Measurements from ENCODE around the gene APP. TPM values are rescaled to one million over a fixed set of nuclear protein-coding genes. Genes with fewer than 3 reads are reported as not detected.

The APP gene
- total and polyA plus RNA-seq, 12 donors = 106 to 434 (median 389) TPM

DNA sequence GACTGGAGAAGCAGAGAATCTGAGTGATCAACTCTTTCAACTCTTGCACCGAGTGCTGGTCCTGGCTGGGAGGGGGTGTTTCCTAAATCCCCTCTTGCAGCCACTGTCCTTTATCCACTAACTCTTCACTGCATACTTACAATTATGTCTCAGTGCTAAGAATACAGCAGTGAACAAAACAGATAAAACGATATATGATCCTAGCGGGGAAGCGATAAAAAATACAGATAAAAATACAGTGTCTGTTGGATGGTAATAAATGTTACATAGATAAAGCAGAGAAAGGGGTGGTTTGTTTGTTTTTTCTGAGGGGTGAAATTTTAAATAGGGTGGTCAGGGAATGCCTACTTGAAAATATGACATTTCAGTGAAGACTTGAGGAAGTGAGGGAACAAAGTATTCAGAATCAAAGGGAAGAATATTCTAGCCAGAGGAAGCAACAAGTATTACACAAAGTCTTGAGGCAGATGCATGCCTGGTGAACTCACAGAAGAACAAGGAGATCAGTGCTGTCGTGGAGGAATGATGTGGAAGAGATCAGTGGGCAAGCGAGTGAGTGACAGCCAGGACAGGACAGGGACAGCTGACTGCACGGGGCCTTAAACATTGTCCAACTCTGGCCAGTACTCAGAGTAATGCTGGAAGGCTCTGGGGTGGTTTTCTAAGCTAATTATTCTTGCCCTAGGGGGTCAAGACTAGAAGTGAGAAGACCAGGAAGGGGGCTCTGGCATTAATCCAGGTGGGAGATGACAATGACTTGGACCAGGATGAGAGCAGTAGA is 110.0 kb downstream of the APP start:
- Histone ChIP-seq H3K9me3 (no peaks in the 10 kb centered on the region), H3K27me3 (no peaks in the 10 kb centered on the region), H3K4me1 (peaks cover 3 to 51% (median 23%) of the 10 kb centered on the region in 9 donors), H3K36me3 (no peaks in the 10 kb centered on the region), H3K27ac (peak overlapping the region in 6 of 10 donors; percentile 11 to 67 (median 56)), H3K4me3 (no peak overlapping the region)
- DNase-seq = no peak
- TF ChIP-seq, protein P1, sequence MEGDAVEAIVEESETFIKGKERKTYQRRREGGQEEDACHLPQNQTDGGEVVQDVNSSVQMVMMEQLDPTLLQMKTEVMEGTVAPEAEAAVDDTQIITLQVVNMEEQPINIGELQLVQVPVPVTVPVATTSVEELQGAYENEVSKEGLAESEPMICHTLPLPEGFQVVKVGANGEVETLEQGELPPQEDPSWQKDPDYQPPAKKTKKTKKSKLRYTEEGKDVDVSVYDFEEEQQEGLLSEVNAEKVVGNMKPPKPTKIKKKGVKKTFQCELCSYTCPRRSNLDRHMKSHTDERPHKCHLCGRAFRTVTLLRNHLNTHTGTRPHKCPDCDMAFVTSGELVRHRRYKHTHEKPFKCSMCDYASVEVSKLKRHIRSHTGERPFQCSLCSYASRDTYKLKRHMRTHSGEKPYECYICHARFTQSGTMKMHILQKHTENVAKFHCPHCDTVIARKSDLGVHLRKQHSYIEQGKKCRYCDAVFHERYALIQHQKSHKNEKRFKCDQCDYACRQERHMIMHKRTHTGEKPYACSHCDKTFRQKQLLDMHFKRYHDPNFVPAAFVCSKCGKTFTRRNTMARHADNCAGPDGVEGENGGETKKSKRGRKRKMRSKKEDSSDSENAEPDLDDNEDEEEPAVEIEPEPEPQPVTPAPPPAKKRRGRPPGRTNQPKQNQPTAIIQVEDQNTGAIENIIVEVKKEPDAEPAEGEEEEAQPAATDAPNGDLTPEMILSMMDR (IDR thresholded peaks at IDR 0.05) = no peak
- peak in 6 of 8 donors; percentile 9 to 58 (median 22) for ATAC-seq
- 64 to 67% methylated on average over 7 of the region's 7 CpGs for WGBS, 2 donors
- intact Hi-C loops (cut with DNase I) = no loop called here

DNA sequence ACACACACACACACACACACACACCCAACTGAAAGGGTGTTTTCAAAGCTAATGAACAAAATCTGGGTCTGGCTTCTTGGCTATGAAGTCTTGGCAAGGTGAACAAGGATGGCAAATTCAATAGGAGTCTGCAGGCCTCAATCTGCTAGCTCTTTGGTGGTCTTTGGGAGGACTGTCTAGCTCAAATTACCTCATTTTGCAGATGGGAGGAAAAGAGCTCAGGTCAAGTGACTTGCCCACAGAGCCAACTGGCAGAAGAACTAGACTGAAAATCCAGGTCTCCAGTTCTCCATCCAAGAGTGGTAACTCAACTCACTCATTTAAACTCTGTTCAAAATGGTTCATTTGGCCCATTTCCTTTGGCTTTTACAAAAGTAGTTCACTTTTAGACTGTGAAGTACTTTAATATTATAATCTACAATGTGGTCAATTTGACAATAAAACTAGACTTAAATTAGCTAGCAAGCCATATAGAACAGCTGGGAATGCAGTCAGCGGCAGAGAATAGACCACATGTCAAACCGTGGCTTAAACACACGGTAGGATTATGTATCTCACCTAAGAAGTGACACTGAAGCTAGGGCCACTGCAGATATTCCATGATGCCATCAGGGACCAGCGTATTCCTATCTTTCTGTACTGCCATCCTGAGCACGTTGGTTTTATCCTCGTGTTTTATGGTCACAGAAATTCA is 112.9 kb downstream of the APP start:
- 91 to 95% methylated on average over 6 of the region's 6 CpGs for WGBS, 2 donors
- TF ChIP-seq, protein P1 (IDR thresholded peaks at IDR 0.05) = no peak
- H3K9me3 ChIP-seq = no peaks in the 10 kb centered on the region
- H3K4me3 ChIP-seq = no peak overlapping the region
- no peaks in the 10 kb centered on the region for H3K27me3 ChIP-seq
- H3K27ac ChIP-seq = no peak overlapping the region
- ATAC-seq (no peak), DNase-seq (no peak)
- H3K36me3 ChIP-seq = peaks cover 0 to 9% (median 0%) of the 10 kb centered on the region in 9 donors
- intact Hi-C loops (cut with DNase I) = no loop called here
- H3K4me1 ChIP-seq = peaks cover 3 to 62% (median 25%) of the 10 kb centered on the region in 9 donors

DNA sequence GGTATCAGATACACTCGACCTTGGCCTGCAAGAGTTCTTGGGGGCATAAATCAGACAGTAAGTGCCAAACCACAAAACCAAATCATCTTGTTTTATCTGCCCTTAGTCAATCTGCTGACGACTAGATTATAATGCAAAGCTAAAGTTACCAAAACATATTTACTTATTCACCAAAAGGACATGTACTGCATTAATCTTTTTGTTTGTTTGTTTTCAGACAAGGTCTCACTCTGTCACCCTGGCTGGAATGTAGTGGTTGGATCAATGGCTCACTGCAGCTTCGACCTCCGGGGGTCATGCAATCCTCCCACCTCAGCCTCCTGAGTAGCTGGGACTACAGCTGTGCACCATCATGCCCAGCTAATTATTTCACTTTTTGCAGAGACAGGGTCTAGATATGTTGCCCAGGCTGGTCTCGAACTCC is 114.7 kb downstream of the APP start:
- intact Hi-C loops (cut with DNase I) = no loop called here
- Histone ChIP-seq H3K9me3 (no peaks in the 10 kb centered on the region), H3K4me1 (peaks cover 0 to 51% (median 19%) of the 10 kb centered on the region in 9 donors), H3K36me3 (peaks cover 0 to 26% (median 6%) of the 10 kb centered on the region in 9 donors), H3K4me3 (no peak overlapping the region), H3K27me3 (no peaks in the 10 kb centered on the region), H3K27ac (no peak overlapping the region)
- no peak for DNase-seq
- WGBS, 2 donors = 79 to 88% methylated on average over 5 of the region's 5 CpGs
- ATAC-seq = no peak
- TF ChIP-seq, protein P1 (IDR thresholded peaks at IDR 0.05) = no peak

DNA sequence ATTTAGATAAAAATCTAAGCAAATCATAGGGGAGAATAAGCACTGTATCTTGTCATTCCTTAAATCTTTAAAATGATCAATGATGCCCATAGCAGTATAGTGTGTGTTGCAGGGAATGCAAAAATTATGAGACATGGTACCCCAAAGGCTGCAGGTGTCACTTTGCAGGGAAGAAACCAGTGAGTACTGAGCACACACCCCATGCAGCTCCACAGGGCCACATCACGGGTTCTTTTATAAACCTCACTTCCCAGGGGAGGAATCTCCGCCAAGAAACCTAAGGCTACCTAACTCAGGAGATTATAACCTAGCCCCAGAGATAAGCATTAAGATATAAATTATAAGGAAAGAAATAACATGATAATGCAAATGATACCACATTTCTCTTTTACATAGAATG is 115.6 kb downstream of the APP start:
- Histone ChIP-seq H3K9me3 (no peaks in the 10 kb centered on the region), H3K27me3 (no peaks in the 10 kb centered on the region), H3K27ac (no peak overlapping the region), H3K36me3 (peaks cover 0 to 35% (median 15%) of the 10 kb centered on the region in 9 donors), H3K4me3 (no peak overlapping the region), H3K4me1 (peaks cover 0 to 42% (median 14%) of the 10 kb centered on the region in 9 donors)
- no peak for DNase-seq
- intact Hi-C loops (cut with DNase I) = no loop called here
- ATAC-seq = no peak
- 24 to 36% methylated on average over 2 of the region's 2 CpGs for WGBS, 2 donors
- TF ChIP-seq, protein P1 (IDR thresholded peaks at IDR 0.05) = no peak
